ENCODE measurements around the gene OR4D9.
"Not testable (repeated sequence)": the region's sequence is repeated elsewhere in the genome, so short reads cannot be mapped to it uniquely, and the experiment has no call there.

Gene OR4D9

DNA sequence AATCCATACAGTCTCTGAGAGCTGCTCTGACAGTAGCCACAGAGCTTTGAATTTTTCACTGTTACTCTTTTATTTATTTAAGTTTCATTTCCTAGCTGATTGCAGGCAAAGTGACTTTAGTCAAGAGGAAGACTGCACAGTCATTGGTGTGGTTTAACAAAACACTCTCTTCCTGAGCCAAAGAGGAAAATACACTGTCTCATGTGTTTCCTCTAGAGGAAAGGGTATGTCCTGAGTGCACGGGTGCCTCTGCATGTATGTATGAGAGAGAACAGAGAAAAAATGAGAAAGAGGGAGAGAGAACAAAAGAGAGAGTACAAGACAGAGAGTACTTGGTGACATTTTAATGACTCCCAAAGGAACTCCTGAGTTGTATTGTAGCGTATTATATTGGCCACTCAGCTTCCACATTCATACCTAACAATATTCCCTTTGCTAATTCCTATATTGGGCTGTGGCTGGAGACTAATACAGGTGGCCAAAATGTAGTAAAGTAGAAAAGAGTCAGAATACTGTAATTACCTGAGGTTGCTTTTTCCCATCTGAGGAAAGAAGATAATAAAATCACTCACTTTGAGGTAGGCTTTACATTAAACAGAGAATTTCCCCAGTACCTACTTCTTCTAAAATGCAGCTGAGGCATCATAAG, at the start of gene OR4D9:
TSS of gene OR4D9 (plus strand) at position 599 of the 649 bp plus-strand sequence. CDS start 3,374 bp downstream, outside the sequence.
- in situ Hi-C loops (cut with HindIII; ENCODE audit: low sequenced_read_pairs): no loop called here

DNA sequence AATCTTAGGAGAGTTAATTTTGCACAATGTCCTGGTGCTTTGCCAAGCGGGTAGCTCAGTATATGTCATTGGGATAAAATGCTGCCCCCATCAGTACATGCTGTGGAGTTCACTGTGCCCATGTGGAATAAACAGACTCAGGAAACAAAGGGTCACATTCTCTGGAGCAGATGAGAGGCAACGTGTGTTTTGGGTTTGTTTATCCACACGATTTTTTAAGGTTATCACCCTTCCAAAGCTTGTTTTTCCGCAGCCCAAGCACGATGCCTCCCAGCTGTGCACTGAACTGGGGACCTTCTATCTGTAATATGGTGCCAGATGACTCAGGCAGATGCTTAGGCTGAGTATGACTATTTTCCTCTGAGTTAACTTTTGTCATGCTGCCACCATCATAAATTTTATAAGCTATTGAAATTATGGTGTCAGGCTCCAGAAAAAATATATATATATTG, 48.1 kb upstream of the OR4D9 start:
- in situ Hi-C loops (cut with HindIII; ENCODE audit: low sequenced_read_pairs): no loop called here

DNA sequence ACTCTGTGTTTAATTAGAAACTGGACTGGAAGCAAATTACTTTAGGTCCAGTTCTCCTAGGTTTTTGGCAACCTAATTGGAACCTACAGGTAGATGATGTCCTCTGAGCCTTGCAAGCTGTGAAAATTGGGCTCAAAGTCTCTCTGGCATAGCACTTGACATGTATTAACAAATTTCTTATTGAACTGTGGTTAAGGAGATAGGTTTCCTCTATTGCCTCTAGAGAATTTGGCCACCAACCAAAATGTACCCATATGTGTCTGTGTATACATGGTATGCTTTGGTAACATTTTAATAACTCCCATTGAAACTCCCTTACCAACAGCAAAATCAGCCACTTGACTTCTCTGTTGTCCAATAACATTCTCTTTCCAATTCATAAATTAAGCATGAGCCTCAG, 38.3 kb upstream of the OR4D9 start, which contains the start of gene OR4D10:
TSS of gene OR4D10 (plus strand) at position 301 of the 400 bp plus-strand sequence. CDS start 4,115 bp downstream, outside the sequence.
- in situ Hi-C loops (cut with HindIII; ENCODE audit: low sequenced_read_pairs): no loop called here

DNA sequence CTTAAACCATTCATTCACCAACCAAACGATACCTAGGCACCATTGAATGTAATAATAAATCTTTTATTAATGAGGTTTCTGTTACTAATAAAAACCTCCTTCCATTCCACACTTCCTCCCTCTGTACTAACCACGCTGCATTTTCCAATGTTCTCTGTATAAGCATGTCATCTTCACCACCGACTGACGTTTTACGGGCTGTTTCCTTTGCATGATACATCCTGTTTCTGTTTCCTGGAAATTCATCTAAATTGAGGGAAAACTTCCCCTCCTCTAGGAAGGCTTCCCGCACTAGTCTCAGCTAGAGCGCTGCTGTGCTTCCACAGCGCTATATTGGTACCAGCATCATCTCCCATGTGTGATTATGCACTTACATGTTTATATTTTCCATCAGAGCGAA, 36.2 kb upstream of the OR4D9 start:
- in situ Hi-C loops (cut with HindIII; ENCODE audit: low sequenced_read_pairs): no loop called here

DNA sequence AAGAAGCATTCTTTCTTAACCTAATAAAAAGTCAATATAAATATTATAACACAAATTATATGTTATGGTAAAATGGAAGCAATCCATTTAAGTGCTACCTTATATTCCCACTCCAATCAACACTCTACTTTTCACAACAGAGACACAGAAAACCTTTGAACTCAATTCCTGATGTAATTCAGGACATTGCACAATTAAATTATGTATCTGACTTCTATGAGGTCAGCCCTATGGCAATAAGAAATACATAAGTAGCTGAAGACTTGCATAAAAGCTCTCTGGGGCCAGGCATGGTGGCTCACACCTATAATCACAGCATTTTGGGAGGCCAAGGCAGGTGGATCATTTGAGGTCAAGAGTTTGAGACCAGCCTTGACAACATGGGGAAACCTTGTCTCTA, 31.4 kb upstream of the OR4D9 start:
- in situ Hi-C loops (cut with HindIII; ENCODE audit: low sequenced_read_pairs): no loop called here

- in situ Hi-C loops (cut with HindIII; ENCODE audit: low sequenced_read_pairs): no loop called here
These were observed 31.0 kb upstream of the OR4D9 start for GRCh38 chr11:59480359-59480758.

DNA sequence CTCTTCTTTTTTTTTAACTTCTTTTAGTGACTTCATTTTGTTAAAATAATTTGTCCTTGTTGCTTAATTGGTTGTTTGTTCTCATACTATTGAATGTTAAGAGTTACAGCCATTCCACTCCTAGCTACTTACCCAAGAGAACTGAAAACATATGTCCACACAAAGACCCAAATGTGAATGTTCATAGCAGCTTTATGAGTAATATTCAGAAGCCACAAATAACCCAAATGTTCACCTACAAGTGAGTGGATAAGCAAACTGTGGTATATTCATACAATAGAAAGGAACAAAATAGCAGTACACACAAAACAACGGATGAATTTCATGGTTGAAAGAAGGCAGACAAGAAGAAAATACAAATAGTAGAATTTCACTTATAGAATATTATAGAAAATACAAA, 9.4 kb upstream of the OR4D9 start:
- in situ Hi-C loops (cut with HindIII; ENCODE audit: low sequenced_read_pairs): no loop called here

- in situ Hi-C loops (cut with HindIII; ENCODE audit: low sequenced_read_pairs): no loop called here
These were observed 8.1 kb upstream of the OR4D9 start, which contains the start of gene OR4D11 for GRCh38 chr11:59503276-59503675. Gene OR4D11 (plus strand): TSS chr11:59503576. CDS start chr11:59503576, 0 bp downstream.

DNA sequence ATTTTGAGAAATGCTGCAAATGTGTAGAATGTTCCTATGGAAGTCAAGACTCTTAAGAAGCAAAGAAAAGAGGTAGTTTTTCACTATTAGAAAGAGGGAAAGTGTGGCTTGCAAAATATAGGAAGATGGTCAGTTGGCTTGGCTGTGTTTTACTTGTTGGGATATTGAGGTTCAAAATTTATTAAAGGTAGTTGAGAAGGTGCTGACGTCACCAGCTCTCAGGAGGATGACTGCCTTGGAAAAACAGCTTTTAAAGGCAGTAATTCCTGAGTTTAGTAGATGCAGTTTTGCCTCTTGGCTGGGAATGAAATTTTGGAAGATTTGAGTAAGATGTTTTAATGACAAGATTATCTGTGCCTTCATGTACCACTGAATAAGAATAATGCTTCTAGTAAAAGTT, 336 bp downstream of the OR4D9 start:
- in situ Hi-C loops (cut with HindIII; ENCODE audit: low sequenced_read_pairs): no loop called here

- in situ Hi-C loops (cut with HindIII; ENCODE audit: low sequenced_read_pairs): not testable (repeated sequence)
These were observed 8.8 kb downstream of the OR4D9 start for GRCh38 chr11:59520139-59520538.

- in situ Hi-C loops (cut with HindIII; ENCODE audit: low sequenced_read_pairs): no loop called here
These were observed 9.4 kb downstream of the OR4D9 start for GRCh38 chr11:59520741-59521140.

DNA sequence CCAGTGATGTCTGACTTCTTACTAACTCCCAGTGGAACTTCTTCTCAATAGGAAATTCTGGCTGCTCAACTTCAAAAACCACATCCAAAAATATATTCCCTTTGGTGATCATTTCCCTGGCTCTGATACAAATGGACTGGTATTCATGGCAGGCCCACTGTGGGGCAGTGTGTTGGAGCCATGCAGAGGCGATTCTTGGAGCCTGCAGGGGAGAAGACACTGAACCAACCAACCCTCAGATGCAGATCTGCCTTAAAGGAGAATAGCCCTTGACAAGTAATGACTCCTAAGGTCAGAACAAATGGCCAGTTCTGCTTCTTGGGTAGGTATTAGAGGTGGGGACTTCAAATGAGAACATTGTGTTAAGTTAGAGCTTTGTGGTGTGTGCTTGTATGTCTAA, 12.2 kb downstream of the OR4D9 start:
- in situ Hi-C loops (cut with HindIII; ENCODE audit: low sequenced_read_pairs): no loop called here

GRCh38 chr11:59528711-59529110, 17.4 kb downstream of the OR4D9 start:
- in situ Hi-C loops (cut with HindIII; ENCODE audit: low sequenced_read_pairs): no loop called here

DNA sequence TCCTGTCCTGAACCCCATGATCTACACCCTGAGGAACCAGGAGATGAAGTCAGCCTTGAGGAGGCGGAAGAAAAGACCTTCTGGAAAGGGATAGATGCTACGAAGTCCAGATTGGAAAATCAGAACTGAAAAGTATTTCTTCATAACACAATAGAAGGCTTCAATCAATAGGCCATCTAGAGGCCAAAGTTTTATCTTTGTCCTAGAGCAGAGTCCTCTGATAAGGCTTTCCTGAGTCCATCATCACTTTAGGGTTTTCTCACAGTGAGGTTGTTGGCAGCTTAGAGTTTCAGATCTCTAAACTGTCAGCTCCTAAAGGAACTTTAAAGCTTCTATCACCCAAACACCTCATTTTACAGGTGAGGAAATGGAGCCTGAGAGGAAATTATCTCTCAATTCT, 21.3 kb downstream of the OR4D9 start:
- in situ Hi-C loops (cut with HindIII; ENCODE audit: low sequenced_read_pairs): no loop called here

DNA sequence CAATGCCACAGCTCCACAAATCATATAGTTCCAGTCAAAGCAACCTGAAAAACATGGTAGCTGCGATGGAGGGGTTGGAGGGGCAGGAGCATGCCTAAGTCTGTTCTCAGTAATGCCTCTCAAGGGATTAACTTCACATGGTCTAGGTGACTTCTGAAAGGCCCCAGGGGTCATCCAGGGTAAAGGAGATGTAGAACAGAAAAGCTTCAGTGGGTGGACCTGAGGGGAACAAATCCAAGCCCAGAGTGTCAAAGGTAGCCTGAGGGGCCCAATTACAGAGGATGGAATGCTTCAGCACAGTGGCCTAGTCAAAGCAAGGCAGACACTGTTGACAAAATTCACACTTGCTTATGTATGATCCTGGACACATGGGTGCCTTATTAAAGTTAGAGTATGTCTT, 23.3 kb downstream of the OR4D9 start:
- in situ Hi-C loops (cut with HindIII; ENCODE audit: low sequenced_read_pairs): no loop called here

DNA sequence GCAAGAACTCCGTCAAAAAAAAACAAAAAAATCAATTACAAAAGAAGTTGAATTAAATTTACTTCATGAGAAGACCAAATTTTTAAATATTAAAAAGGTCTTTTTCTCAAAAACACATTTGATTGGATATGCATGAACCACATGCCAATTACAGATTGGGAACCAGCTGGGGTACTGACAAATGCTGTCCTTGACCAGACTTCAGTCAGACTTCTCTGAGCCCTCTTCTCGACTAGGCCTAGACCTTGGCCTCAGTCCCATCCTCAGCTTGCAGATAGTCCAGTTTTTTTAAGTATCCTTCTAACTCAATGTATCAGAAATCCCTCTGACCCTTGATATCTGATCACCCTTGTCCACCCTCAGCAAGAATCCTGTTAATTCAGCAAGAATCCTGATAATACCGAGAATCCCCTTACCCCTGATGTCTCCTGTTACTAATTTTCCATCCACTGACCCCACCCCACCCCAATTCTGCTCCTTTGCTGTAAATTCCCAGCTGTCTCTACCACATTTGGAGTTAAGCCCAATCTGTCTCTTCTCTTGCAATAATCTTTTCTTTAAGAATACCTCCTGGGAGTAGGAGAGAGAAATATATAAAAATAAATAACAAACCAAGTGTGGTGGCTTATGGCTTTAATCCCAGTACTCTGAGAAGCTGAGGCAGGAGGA, 30.9 kb downstream of the OR4D9 start:
- in situ Hi-C loops (cut with HindIII; ENCODE audit: low sequenced_read_pairs): no loop called here

DNA sequence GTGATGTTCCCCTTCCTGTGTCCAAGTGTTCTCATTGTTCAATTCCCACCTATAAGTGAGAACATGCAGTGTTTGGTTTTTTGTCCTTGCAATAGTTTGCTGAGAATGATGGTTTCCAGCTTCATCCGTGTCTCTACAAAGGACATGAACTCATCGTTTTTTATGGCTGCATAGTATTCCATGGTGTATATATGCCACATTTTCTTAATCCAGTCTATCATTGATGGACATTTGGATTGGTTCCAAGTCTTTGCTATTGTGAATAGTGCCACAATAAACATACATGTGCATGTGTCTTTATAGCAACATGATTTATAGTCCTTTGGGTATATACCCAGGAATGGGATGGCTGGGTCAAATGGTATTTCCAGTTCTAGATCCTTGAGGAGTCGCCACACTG, 32.4 kb downstream of the OR4D9 start:
- in situ Hi-C loops (cut with HindIII; ENCODE audit: low sequenced_read_pairs): not testable (repeated sequence)

- in situ Hi-C loops (cut with HindIII; ENCODE audit: low sequenced_read_pairs): no loop called here
These were observed 33.5 kb downstream of the OR4D9 start for GRCh38 chr11:59544869-59545178.

DNA sequence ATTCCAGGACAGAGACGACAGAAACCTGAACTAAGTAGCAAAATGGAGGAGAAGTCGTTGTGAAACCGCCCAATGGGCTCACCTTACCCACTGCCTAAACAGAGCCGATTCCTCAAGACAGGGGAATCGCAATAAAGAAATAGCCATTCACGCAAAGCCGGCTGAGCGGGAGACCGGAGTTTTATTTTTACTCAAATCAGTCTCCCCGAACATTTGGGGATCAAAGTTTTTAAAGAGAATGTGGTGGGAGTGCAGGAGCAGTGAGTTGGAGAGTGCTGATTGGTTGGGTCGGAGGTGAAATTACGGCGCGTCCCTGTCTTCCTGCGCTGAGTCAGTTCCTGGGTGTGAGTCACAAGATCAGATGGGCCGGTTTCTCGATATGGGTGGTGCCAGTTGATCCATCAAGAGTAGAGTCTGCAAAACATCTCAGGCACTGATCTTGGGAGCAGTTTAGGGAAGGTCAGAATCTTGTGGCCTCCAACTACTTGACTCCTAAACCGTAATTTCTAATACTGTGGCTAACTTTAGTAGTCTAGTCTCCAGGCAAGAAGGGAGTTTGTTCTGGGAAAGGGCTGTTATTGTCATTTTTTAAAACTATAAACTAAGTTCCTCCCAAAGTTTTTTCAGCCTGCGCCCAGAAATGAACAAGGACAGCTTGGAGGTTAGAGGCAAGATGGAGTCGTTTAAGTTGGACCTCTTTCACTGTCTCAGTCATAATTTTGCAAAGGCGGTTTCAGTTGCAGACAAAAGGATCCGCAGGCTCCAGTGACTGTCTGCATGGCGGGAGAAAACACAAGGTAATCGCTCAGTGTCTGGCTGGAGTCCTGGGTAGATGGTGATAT, 34.1 kb downstream of the OR4D9 start:
- in situ Hi-C loops (cut with HindIII; ENCODE audit: low sequenced_read_pairs): no loop called here

GRCh38 chr11:59547605-59548308, 36.4 kb downstream of the OR4D9 start:
- in situ Hi-C loops (cut with HindIII; ENCODE audit: low sequenced_read_pairs): not testable (repeated sequence)

- in situ Hi-C loops (cut with HindIII; ENCODE audit: low sequenced_read_pairs): no loop called here
These were observed 36.9 kb downstream of the OR4D9 start for GRCh38 chr11:59548309-59548656.
